ENCODE measurements around the gene GLO1.

Gene GLO1

GRCh38 chr6:38684904-38685303 is 18.0 kb downstream of the GLO1 start:
- peaks cover 12% of the 10 kb centered on the region for H4K20me1 ChIP-seq (ENCODE audit: control insufficient read depth, insufficient read depth, low read depth, low read length)
- peaks cover 71% of the 10 kb centered on the region for H3K36me3 ChIP-seq (ENCODE audit: control insufficient read depth, low read length)
- H3K27me3 ChIP-seq (ENCODE audit: control insufficient read depth, low read length): no peaks in the 10 kb centered on the region
- H3K27ac ChIP-seq (ENCODE audit: low read depth, low read length): no peak overlapping the region
- peaks cover 14% of the 10 kb centered on the region for H3K4me1 ChIP-seq (ENCODE audit: control insufficient read depth, low read length)
- peaks cover 6% of the 10 kb centered on the region; the same call in 1 of the 2 replicates for H3F3A ChIP-seq (ENCODE audit: control insufficient read depth, insufficient read depth)
- H3K79me2 ChIP-seq (ENCODE audit: control insufficient read depth, low read length): peaks cover 48% of the 10 kb centered on the region
- H3K9me3 ChIP-seq (ENCODE audit: control insufficient read depth, insufficient read depth, low read length): no peaks in the 10 kb centered on the region
- H3K9me2 ChIP-seq (replicated peaks; ENCODE audit: control insufficient read depth, low read length): no peaks in the 10 kb centered on the region
- no peak overlapping the region for H3K4me3 ChIP-seq (ENCODE audit: low read length)
- no peak for TF ChIP-seq EZH2phosphoT487 (IDR thresholded peaks at IDR 0.05; ENCODE audit: borderline replicate concordance, low read length)
- no peak for TF ChIP-seq CTCF (IDR thresholded peaks at IDR 0.05; ENCODE audit: low read depth, low read length, poor library complexity, severe bottlenecking)
- no peak overlapping the region for H3K4me2 ChIP-seq (ENCODE audit: low read length)

GRCh38 chr6:38684237-38684636 is 18.7 kb downstream of the GLO1 start:
- peaks cover 41% of the 10 kb centered on the region for H3K79me2 ChIP-seq (ENCODE audit: control insufficient read depth, low read length)
- no peaks in the 10 kb centered on the region for H3K9me3 ChIP-seq (ENCODE audit: control insufficient read depth, insufficient read depth, low read length)
- H3K4me3 ChIP-seq (ENCODE audit: low read length): no peak overlapping the region
- no peaks in the 10 kb centered on the region for H3K27me3 ChIP-seq (ENCODE audit: control insufficient read depth, low read length)
- peaks cover 12% of the 10 kb centered on the region for H4K20me1 ChIP-seq (ENCODE audit: control insufficient read depth, insufficient read depth, low read depth, low read length)
- H3K36me3 ChIP-seq (ENCODE audit: control insufficient read depth, low read length): peaks cover 75% of the 10 kb centered on the region
- peaks cover 6% of the 10 kb centered on the region; the same call in 1 of the 2 replicates for H3F3A ChIP-seq (ENCODE audit: control insufficient read depth, insufficient read depth)
- TF ChIP-seq CTCF (IDR thresholded peaks at IDR 0.05; ENCODE audit: low read depth, low read length, poor library complexity, severe bottlenecking) (no peak), EZH2phosphoT487 (IDR thresholded peaks at IDR 0.05; ENCODE audit: borderline replicate concordance, low read length) (no peak)
- no peaks in the 10 kb centered on the region for H3K9me2 ChIP-seq (replicated peaks; ENCODE audit: control insufficient read depth, low read length)
- H3K27ac ChIP-seq (ENCODE audit: low read depth, low read length): no peak overlapping the region
- no peak overlapping the region for H3K4me2 ChIP-seq (ENCODE audit: low read length)
- H3K4me1 ChIP-seq (ENCODE audit: control insufficient read depth, low read length): peaks cover 10% of the 10 kb centered on the region

- Histone ChIP-seq H3K4me1 (ENCODE audit: control insufficient read depth, low read length) (no peaks in the 10 kb centered on the region), H3K9me3 (ENCODE audit: control insufficient read depth, insufficient read depth, low read length) (no peaks in the 10 kb centered on the region), H3K4me3 (ENCODE audit: low read length) (no peak overlapping the region), H3K4me2 (ENCODE audit: low read length) (no peak overlapping the region), H3K27ac (ENCODE audit: low read depth, low read length) (no peak overlapping the region), H3K79me2 (ENCODE audit: control insufficient read depth, low read length) (peaks cover 18% of the 10 kb centered on the region), H3K36me3 (ENCODE audit: control insufficient read depth, low read length) (peaks cover 82% of the 10 kb centered on the region), H4K20me1 (ENCODE audit: control insufficient read depth, insufficient read depth, low read depth, low read length) (peaks cover under 1% of the 10 kb centered on the region; the same call in 1 of the 2 replicates), H3K27me3 (ENCODE audit: control insufficient read depth, low read length) (no peaks in the 10 kb centered on the region), H3F3A (ENCODE audit: control insufficient read depth, insufficient read depth) (0 out of 2 replicates have a peak, but pooled peaks cover 2% of the 10 kb centered on the region), H3K9me2 (replicated peaks; ENCODE audit: control insufficient read depth, low read length) (no peaks in the 10 kb centered on the region)
- TF ChIP-seq CTCF (IDR thresholded peaks at IDR 0.05; ENCODE audit: low read depth, low read length, poor library complexity, severe bottlenecking) (no peak), EZH2phosphoT487 (IDR thresholded peaks at IDR 0.05; ENCODE audit: borderline replicate concordance, low read length) (no peak)
Observed at GRCh38 chr6:38681850-38682249, 21.1 kb downstream of the GLO1 start.
